PFSK-1 (cell line): ENCODE data around the gene MOCS2.

Source experiments
- FOXP2 ChIP-seq: optimal IDR thresholded peaks from 2 replicates; pipeline ENCODE3; 2011; ENCODE audit warnings: borderline replicate concordance, control low read depth, inconsistent platforms; ENCODE audit not compliant: insufficient read depth; ENCODE audit errors: extremely low read length, extremely low read depth
- POLR2AphosphoS5 ChIP-seq: IDR thresholded peaks from 2 replicates; pipeline ENCODE4 v1.6.1; 2012; ENCODE audit warnings: low read depth, mild to moderate bottlenecking, control low read depth, low read length, moderate library complexity
- SIN3A ChIP-seq: IDR thresholded peaks from 2 replicates; pipeline ENCODE4 v1.6.1; 2012; ENCODE audit warnings: mild to moderate bottlenecking, low read length, moderate library complexity, borderline replicate concordance; ENCODE audit not compliant: insufficient read depth
- TAF1 ChIP-seq: IDR thresholded peaks from 2 replicates; pipeline ENCODE4 v1.6.1; 2012; ENCODE audit warnings: low read length, control low read depth, borderline replicate concordance; ENCODE audit not compliant: insufficient read depth
- TF ChIP-seq, protein P1 (sequence below), 2 experiments: IDR thresholded peaks; 2 replicates each; pipeline versions ENCODE4 v1.6.1 to v1.8.0; 2011 to 2012; ENCODE audit warnings: low read depth in 2 of 2, low read length in 2 of 2, control low read depth in 1 of 2, inconsistent platforms in 1 of 2, mild to moderate bottlenecking in 1 of 2, moderate library complexity in 1 of 2; ENCODE audit not compliant: insufficient read depth in 1 of 2

DNA sequence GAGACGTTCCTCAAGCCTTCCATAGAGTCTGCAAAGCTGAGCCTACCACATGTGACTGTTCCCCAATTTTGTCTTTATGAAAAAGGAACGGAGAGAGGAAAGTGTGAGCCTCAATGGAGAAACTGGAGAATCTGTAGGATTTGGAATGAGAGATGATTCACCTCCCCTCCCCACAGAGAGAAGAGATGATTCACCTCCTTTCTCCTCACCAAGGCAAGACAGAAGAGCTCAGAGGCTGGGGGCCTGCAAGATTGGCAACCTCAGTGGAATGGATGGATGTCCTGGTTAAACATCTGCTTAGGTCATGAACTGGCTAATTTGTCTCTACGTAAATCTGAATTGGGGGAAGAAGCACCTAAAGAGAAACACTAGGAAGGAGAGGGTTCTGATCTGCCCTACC lies 17.0 kb upstream of the MOCS2 start:
- no peak for TF ChIP-seq POLR2AphosphoS5
- TF ChIP-seq SIN3A = no peak
- TF ChIP-seq, protein P1, sequence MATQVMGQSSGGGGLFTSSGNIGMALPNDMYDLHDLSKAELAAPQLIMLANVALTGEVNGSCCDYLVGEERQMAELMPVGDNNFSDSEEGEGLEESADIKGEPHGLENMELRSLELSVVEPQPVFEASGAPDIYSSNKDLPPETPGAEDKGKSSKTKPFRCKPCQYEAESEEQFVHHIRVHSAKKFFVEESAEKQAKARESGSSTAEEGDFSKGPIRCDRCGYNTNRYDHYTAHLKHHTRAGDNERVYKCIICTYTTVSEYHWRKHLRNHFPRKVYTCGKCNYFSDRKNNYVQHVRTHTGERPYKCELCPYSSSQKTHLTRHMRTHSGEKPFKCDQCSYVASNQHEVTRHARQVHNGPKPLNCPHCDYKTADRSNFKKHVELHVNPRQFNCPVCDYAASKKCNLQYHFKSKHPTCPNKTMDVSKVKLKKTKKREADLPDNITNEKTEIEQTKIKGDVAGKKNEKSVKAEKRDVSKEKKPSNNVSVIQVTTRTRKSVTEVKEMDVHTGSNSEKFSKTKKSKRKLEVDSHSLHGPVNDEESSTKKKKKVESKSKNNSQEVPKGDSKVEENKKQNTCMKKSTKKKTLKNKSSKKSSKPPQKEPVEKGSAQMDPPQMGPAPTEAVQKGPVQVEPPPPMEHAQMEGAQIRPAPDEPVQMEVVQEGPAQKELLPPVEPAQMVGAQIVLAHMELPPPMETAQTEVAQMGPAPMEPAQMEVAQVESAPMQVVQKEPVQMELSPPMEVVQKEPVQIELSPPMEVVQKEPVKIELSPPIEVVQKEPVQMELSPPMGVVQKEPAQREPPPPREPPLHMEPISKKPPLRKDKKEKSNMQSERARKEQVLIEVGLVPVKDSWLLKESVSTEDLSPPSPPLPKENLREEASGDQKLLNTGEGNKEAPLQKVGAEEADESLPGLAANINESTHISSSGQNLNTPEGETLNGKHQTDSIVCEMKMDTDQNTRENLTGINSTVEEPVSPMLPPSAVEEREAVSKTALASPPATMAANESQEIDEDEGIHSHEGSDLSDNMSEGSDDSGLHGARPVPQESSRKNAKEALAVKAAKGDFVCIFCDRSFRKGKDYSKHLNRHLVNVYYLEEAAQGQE (IDR thresholded peaks at IDR 0.05; ENCODE audit: insufficient read depth in 1 of 2, low read depth in 2 of 2, low read length in 2 of 2) = no peak
- no peak for TF ChIP-seq TAF1
- TF ChIP-seq FOXP2 = no peak
